Thyroid gland (tissue), 4 donors: ENCODE data around the gene ATP6V0D1.

Experiments used
- CTCF ChIP-seq, 6 experiments: fragments of 200-600 bp in 3 of 6; fragments of 450-650 bp in 3 of 6; sonication (generic) in 3 of 6; IDR thresholded peaks; one replicate each; pipeline ENCODE4 v1.5.1; 2016 to 2019; ENCODE audit warnings: antibody characterized with exemption in 6 of 6, mild to moderate bottlenecking in 2 of 6, inconsistent platforms in 1 of 6, moderate library complexity in 1 of 6
- POLR2A ChIP-seq, 2 donors: fragments of 450-650 bp; IDR thresholded peaks; one replicate each; pipeline ENCODE4 v1.6.1; 2017; ENCODE audit warnings: antibody characterized with exemption in 2 of 2, mild to moderate bottlenecking in 2 of 2, moderate library complexity in 1 of 2

DNA sequence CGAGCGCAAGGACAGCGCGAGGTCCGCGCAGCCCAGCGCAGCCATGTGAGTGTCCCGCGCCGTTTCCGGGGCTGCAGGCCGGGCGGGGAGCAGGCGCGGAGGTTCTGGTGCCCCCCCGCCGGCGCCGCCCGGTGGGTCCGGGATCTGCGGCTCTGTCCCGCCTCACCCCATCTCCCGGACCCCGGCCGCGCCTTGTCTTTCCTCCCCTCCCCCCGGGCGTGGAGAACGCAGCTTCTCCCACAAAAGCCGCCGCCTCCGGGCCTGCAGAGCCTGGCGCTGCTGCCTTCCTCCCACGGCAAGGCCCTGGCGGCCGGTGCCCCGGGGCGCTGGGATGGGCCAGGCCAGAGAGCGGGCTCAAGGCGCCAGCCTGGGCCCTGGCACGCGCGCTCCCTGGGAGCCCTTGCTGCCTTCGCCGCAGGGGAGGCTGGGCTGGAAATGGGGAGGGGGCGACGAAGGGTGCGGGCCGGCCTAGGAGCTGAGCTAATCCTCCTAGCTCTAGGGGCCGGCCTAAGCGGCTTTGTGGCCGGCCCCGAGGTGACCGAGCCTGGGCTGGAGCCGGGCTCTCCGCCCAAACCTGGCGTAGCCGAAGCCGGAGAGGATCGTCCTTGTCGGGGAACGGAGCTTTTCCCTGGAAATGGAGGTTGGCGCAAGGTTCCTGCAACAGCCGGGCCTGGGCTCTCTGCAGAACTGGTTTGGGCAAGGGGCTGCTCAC is 48.1 kb upstream of the ATP6V0D1 start:
- TF ChIP-seq CTCF (IDR thresholded peaks at IDR 0.05): no peak
- peak in 1 of 2 donors; percentile 60 for TF ChIP-seq POLR2A (IDR thresholded peaks at IDR 0.05)
